Measurements from ENCODE around the gene USP43. TPM values are rescaled to one million over a fixed set of nuclear protein-coding genes. Genes with fewer than 3 reads are reported as not detected.

Gene USP43
- total and polyA plus RNA-seq, 4 donors = 2.9 to 9.8 (median 4.3) TPM

DNA sequence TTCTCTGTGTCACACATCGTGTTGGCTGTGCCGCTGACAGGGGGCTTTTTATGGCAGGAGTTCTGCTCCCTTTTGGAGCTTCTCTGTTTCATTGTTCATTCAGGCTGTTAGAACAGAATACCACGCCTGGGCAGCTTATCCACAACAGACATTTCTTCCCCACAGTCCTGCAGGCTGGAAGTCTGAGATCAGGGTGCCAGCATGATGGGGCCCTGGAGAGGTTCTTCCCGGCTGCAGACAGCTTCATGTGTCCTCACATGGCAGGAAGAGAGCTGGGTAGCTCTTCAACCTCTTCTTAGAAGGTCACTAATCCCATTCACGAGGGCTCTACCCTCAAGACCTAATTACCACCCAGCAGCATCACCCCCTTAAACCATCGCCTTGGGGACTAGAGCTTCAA lies 81.0 kb downstream of the USP43 start:
- no peak for DNase-seq
- H3K27ac ChIP-seq (ENCODE audit: low read depth in 1 of 2, low read length in 1 of 2) = no peak overlapping the region
- H3K36me3 ChIP-seq (ENCODE audit: control insufficient read depth in 4 of 4, insufficient read depth in 4 of 4, low read length in 4 of 4) = no peaks in the 10 kb centered on the region
- no peaks in the 10 kb centered on the region for H3K27me3 ChIP-seq (ENCODE audit: control insufficient read depth in 3 of 3, insufficient read depth in 3 of 3, low read length in 2 of 3)
- 79 to 89% methylated on average over 6 of the region's 6 CpGs for WGBS, 2 donors
- ATAC-seq (ENCODE audit: insufficient read depth, low FRiP score) = no peak
- H3K4me3 ChIP-seq = no peak overlapping the region
- H3K9me3 ChIP-seq (ENCODE audit: control insufficient read depth in 4 of 4, insufficient read depth in 3 of 4, low read length in 3 of 4) = no peaks in the 10 kb centered on the region
- no peak overlapping the region for H3K9ac ChIP-seq (ENCODE audit: insufficient read depth in 1 of 2, low read length in 2 of 2)
- TF ChIP-seq, protein P1, sequence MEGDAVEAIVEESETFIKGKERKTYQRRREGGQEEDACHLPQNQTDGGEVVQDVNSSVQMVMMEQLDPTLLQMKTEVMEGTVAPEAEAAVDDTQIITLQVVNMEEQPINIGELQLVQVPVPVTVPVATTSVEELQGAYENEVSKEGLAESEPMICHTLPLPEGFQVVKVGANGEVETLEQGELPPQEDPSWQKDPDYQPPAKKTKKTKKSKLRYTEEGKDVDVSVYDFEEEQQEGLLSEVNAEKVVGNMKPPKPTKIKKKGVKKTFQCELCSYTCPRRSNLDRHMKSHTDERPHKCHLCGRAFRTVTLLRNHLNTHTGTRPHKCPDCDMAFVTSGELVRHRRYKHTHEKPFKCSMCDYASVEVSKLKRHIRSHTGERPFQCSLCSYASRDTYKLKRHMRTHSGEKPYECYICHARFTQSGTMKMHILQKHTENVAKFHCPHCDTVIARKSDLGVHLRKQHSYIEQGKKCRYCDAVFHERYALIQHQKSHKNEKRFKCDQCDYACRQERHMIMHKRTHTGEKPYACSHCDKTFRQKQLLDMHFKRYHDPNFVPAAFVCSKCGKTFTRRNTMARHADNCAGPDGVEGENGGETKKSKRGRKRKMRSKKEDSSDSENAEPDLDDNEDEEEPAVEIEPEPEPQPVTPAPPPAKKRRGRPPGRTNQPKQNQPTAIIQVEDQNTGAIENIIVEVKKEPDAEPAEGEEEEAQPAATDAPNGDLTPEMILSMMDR (IDR thresholded peaks at IDR 0.05; ENCODE audit: control extremely low read depth, extremely low read depth) = no peak
- peaks cover 0 to 5% (median 0%) of the 10 kb centered on the region in 5 donors for H3K4me1 ChIP-seq (ENCODE audit: control insufficient read depth in 5 of 5, insufficient read depth in 5 of 5, low read length in 5 of 5)

DNA sequence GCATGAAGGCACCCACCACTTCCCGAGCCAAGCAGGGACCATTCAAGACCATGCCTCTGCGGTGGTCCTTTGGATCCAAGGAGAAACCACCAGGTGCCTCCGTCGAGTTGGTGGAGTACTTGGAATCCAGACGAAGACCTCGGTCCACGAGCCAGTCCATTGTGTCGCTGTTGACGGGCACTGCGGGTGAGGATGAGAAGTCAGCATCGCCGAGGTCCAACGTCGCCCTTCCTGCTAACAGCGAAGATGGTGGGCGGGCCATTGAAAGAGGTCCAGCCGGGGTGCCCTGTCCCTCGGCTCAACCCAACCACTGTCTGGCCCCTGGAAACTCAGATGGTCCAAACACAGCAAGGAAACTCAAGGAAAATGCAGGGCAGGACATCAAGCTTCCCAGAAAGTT lies 82.7 kb downstream of the USP43 start:
- DNase-seq = no peak
- WGBS, 2 donors = 93 to 95% methylated on average over 18 of the region's 18 CpGs
- H3K27me3 ChIP-seq (ENCODE audit: control insufficient read depth in 3 of 3, insufficient read depth in 3 of 3, low read length in 2 of 3) = no peaks in the 10 kb centered on the region
- H3K9me3 ChIP-seq (ENCODE audit: control insufficient read depth in 4 of 4, insufficient read depth in 3 of 4, low read length in 3 of 4) = no peaks in the 10 kb centered on the region
- H3K4me1 ChIP-seq (ENCODE audit: control insufficient read depth in 5 of 5, insufficient read depth in 5 of 5, low read length in 5 of 5) = peaks cover 0 to 2% (median 0%) of the 10 kb centered on the region in 5 donors
- no peak overlapping the region for H3K27ac ChIP-seq (ENCODE audit: low read depth in 1 of 2, low read length in 1 of 2)
- TF ChIP-seq, protein P1 (IDR thresholded peaks at IDR 0.05; ENCODE audit: control extremely low read depth, extremely low read depth) = no peak
- no peak overlapping the region for H3K4me3 ChIP-seq
- no peak for ATAC-seq (ENCODE audit: insufficient read depth, low FRiP score)
- no peak overlapping the region for H3K9ac ChIP-seq (ENCODE audit: insufficient read depth in 1 of 2, low read length in 2 of 2)
- H3K36me3 ChIP-seq (ENCODE audit: control insufficient read depth in 4 of 4, insufficient read depth in 4 of 4, low read length in 4 of 4) = no peaks in the 10 kb centered on the region

DNA sequence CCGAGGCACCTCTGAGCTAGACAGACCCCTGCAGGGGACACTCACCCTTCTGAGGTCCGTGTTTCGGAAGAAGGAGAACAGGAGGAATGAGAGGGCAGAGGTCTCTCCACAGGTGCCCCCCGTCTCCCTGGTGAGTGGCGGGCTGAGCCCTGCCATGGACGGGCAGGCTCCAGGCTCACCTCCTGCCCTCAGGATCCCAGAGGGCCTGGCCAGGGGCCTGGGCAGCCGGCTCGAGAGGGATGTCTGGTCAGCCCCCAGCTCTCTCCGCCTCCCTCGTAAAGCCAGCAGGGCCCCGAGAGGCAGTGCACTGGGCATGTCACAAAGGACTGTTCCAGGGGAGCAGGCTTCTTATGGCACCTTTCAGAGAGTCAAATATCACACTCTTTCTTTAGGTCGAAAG lies 83.2 kb downstream of the USP43 start:
- ATAC-seq (ENCODE audit: insufficient read depth, low FRiP score) = no peak

More for the DNA sequence above, 83.2 kb downstream of the USP43 start:
- no peak overlapping the region for H3K9ac ChIP-seq (ENCODE audit: insufficient read depth in 1 of 2, low read length in 2 of 2)
- no peak overlapping the region for H3K27ac ChIP-seq (ENCODE audit: low read depth in 1 of 2, low read length in 1 of 2)
- TF ChIP-seq, protein P1 (IDR thresholded peaks at IDR 0.05; ENCODE audit: control extremely low read depth, extremely low read depth) = no peak
- H3K9me3 ChIP-seq (ENCODE audit: control insufficient read depth in 4 of 4, insufficient read depth in 3 of 4, low read length in 3 of 4) = no peaks in the 10 kb centered on the region
- no peaks in the 10 kb centered on the region for H3K27me3 ChIP-seq (ENCODE audit: control insufficient read depth in 3 of 3, insufficient read depth in 3 of 3, low read length in 2 of 3)
- H3K4me3 ChIP-seq = no peak overlapping the region
- 79 to 83% methylated on average over 12 of the region's 12 CpGs for WGBS, 2 donors
- H3K4me1 ChIP-seq (ENCODE audit: control insufficient read depth in 5 of 5, insufficient read depth in 5 of 5, low read length in 5 of 5) = no peaks in the 10 kb centered on the region
- DNase-seq = no peak
- H3K36me3 ChIP-seq (ENCODE audit: control insufficient read depth in 4 of 4, insufficient read depth in 4 of 4, low read length in 4 of 4) = no peaks in the 10 kb centered on the region

Measured in lung (tissue), 12 donors.